Panc1 (cell line): ENCODE data around the gene FRMD5. TPM values are rescaled to one million over a fixed set of nuclear protein-coding genes. Genes with fewer than 3 reads are reported as not detected.

Experiments used
- ATAC-seq: fragments of 200-7000 bp; cut with Tn5 transposase; 2 replicates; pipeline ENCODE4 v1.9.1; 2020; ENCODE audit warnings: mild to moderate bottlenecking, moderate library complexity
- BruUV-seq: library from RNA; stranded (reverse); fragments of 400-500 nt; replicated peaks from 2 replicates; lab custom pipeline; 2021; lab: Mats Ljungman, UMichigan
- CTCF ChIA-PET: fragments of 300-600 bp; sonication (Branson Sonifier 250); formaldehyde crosslinking; loops from one replicate; lab custom pipeline; 2022; ENCODE audit warnings: antibody characterized with exemption; lab: Charles Lee
- POLR2A ChIA-PET: fragments of 300-600 bp; sonication (Branson Sonifier 250); formaldehyde crosslinking; loops from one replicate; lab custom pipeline; 2022; ENCODE audit warnings: antibody characterized with exemption; lab: Charles Lee
- DNase-seq: peaks from one replicate; pipeline ENCODE4 v3.0.0-alpha.2; 2010; ENCODE audit warnings: low read depth, low spot score
- H3K27ac ChIP-seq: 2 replicates; pipeline ENCODE4 v1.5.1; 2011; ENCODE audit warnings: mild to moderate bottlenecking, low read length, inconsistent platforms
- H3K27me3 ChIP-seq: fragments of 200-500 bp; sonication (Bioruptor generic); 2 replicates; pipeline ENCODE4 v1.6.0; 2014; ENCODE audit warnings: low read length, inconsistent platforms; ENCODE audit not compliant: control insufficient read depth, insufficient read depth
- H3K36me3 ChIP-seq: fragments of 200-500 bp; sonication (Bioruptor generic); 2 replicates; pipeline ENCODE4 v1.5.1; 2014; ENCODE audit warnings: inconsistent platforms, mild to moderate bottlenecking, low read length, moderate library complexity; ENCODE audit not compliant: control insufficient read depth, insufficient read depth
- H3K4me1 ChIP-seq: 2 replicates; pipeline ENCODE4 v1.5.1; 2011; ENCODE audit warnings: inconsistent platforms, mild to moderate bottlenecking, low read length, moderate library complexity; ENCODE audit not compliant: control insufficient read depth, insufficient read depth
- H3K4me3 ChIP-seq, 2 experiments: 2 replicates each; pipeline ENCODE4 v1.5.1; 2011 to 2012; ENCODE audit warnings: low read depth in 2 of 2, low read length in 2 of 2, mild to moderate bottlenecking in 2 of 2, inconsistent platforms in 1 of 2, moderate library complexity in 1 of 2
- H3K9me3 ChIP-seq: fragments of 200-500 bp; sonication (Bioruptor generic); 2 replicates; pipeline ENCODE4 v1.5.1; 2014; ENCODE audit warnings: low read depth, mild to moderate bottlenecking, inconsistent platforms, low read length, moderate library complexity; ENCODE audit not compliant: control insufficient read depth, insufficient read depth
- POLR2AphosphoS5 ChIP-seq: IDR thresholded peaks from 2 replicates; pipeline ENCODE4 v1.6.1; 2012; ENCODE audit warnings: mild to moderate bottlenecking, low read depth, low read length, moderate library complexity
- SIN3A ChIP-seq: IDR thresholded peaks from 2 replicates; pipeline ENCODE4 v1.6.1; 2012; ENCODE audit warnings: low read depth, mild to moderate bottlenecking, low read length, moderate library complexity, borderline replicate concordance; ENCODE audit not compliant: insufficient read depth
- TCF7L2 ChIP-seq: IDR thresholded peaks from 2 replicates; pipeline ENCODE4 v1.6.1; 2011; ENCODE audit warnings: mild to moderate bottlenecking, low read depth, low read length, inconsistent platforms
- in situ Hi-C: cut with HindIII; loops from 2 replicates; pipeline ENCODE4 v1.10.0; 2016; ENCODE audit warnings: low sequenced_read_pairs, low pct_unique_long_range_greater_than_20kb
- intact Hi-C: fragments of 100-400 bp; cut with micrococcal nuclease; formaldehyde crosslinking; loops from one replicate; pipeline ENCODE4 v1.10.0; 2022; ENCODE audit not compliant: unreplicated experiment
- total RNA-seq: library from RNA; stranded (reverse); gene quantifications from one replicate; pipeline ENCODE4 v1.2.1, GENCODE V29; 2021; ENCODE audit not compliant: unreplicated experiment
- TF ChIP-seq, protein P1 (sequence below): fragments of 450-650 bp; IDR thresholded peaks from 2 replicates; pipeline ENCODE4 v1.5.1; 2017; ENCODE audit warnings: mild to moderate bottlenecking
- TF ChIP-seq, protein P2 (sequence below), 2 experiments: IDR thresholded peaks; 2 replicates each; pipeline ENCODE4 v1.6.1; 2011 to 2012; ENCODE audit warnings: low read depth in 2 of 2, control low read depth in 1 of 2, low read length in 1 of 2, mild to moderate bottlenecking in 1 of 2, moderate library complexity in 1 of 2; ENCODE audit not compliant: insufficient read depth in 1 of 2

The FRMD5 gene
- total RNA-seq, 1 experiment from 2014 or later: 18.3 TPM

- intact Hi-C loops: no loop called here
- no peaks in the 10 kb centered on the region for H3K9me3 ChIP-seq
- DNase-seq: no peak
- no peak for ATAC-seq
- no peak overlapping the region for H3K27ac ChIP-seq
- no TSS peak for BruUV-seq
- CTCF ChIA-PET: no interaction called here
- POLR2A ChIA-PET: no interaction called here
- H3K4me3 ChIP-seq: no peak overlapping the region
- H3K36me3 ChIP-seq: no peaks in the 10 kb centered on the region
- no peaks in the 10 kb centered on the region for H3K4me1 ChIP-seq
- no peaks in the 10 kb centered on the region for H3K27me3 ChIP-seq
- TF ChIP-seq, protein P1, sequence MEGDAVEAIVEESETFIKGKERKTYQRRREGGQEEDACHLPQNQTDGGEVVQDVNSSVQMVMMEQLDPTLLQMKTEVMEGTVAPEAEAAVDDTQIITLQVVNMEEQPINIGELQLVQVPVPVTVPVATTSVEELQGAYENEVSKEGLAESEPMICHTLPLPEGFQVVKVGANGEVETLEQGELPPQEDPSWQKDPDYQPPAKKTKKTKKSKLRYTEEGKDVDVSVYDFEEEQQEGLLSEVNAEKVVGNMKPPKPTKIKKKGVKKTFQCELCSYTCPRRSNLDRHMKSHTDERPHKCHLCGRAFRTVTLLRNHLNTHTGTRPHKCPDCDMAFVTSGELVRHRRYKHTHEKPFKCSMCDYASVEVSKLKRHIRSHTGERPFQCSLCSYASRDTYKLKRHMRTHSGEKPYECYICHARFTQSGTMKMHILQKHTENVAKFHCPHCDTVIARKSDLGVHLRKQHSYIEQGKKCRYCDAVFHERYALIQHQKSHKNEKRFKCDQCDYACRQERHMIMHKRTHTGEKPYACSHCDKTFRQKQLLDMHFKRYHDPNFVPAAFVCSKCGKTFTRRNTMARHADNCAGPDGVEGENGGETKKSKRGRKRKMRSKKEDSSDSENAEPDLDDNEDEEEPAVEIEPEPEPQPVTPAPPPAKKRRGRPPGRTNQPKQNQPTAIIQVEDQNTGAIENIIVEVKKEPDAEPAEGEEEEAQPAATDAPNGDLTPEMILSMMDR: no peak
- TF ChIP-seq TCF7L2 (no peak), POLR2AphosphoS5 (no peak), SIN3A (no peak)
- TF ChIP-seq, protein P2, sequence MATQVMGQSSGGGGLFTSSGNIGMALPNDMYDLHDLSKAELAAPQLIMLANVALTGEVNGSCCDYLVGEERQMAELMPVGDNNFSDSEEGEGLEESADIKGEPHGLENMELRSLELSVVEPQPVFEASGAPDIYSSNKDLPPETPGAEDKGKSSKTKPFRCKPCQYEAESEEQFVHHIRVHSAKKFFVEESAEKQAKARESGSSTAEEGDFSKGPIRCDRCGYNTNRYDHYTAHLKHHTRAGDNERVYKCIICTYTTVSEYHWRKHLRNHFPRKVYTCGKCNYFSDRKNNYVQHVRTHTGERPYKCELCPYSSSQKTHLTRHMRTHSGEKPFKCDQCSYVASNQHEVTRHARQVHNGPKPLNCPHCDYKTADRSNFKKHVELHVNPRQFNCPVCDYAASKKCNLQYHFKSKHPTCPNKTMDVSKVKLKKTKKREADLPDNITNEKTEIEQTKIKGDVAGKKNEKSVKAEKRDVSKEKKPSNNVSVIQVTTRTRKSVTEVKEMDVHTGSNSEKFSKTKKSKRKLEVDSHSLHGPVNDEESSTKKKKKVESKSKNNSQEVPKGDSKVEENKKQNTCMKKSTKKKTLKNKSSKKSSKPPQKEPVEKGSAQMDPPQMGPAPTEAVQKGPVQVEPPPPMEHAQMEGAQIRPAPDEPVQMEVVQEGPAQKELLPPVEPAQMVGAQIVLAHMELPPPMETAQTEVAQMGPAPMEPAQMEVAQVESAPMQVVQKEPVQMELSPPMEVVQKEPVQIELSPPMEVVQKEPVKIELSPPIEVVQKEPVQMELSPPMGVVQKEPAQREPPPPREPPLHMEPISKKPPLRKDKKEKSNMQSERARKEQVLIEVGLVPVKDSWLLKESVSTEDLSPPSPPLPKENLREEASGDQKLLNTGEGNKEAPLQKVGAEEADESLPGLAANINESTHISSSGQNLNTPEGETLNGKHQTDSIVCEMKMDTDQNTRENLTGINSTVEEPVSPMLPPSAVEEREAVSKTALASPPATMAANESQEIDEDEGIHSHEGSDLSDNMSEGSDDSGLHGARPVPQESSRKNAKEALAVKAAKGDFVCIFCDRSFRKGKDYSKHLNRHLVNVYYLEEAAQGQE (IDR thresholded peaks at IDR 0.05; ENCODE audit: insufficient read depth in 1 of 2, low read depth in 2 of 2, low read length in 1 of 2): no peak
- in situ Hi-C loops: no loop called here
Observed at GRCh38 chr15:43922021-43922420, 273.1 kb downstream of the FRMD5 start.

DNA sequence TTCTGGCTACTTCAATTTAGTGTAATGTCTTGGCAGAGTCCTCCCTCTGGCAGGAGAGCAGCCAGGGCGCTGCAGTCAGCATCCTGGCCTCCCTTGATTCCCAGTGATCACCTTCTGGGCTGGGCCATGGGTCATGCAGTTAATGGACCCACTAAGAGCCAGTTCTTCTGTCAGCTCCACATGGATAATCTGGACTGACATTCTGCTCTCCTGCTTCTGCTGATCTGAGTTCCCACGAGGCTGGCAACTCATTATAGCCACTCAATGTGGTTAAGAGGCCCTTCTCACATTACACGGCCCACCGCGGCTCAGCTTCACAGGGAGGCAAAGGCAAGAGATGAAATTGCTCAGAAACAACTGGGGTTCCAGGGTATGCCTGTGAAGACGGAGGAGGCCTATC, 274.3 kb downstream of the FRMD5 start:
- CTCF ChIA-PET: no interaction called here
- in situ Hi-C loops (no loop called here), intact Hi-C loops (no loop called here)

More for the DNA sequence above, 274.3 kb downstream of the FRMD5 start:
- TF ChIP-seq, protein P2 (IDR thresholded peaks at IDR 0.05; ENCODE audit: insufficient read depth in 1 of 2, low read depth in 2 of 2, low read length in 1 of 2): no peak
- TF ChIP-seq TCF7L2 (no peak), SIN3A (no peak), POLR2AphosphoS5 (no peak)
- TF ChIP-seq, protein P1: no peak
- ATAC-seq: no peak
- Histone ChIP-seq H3K9me3 (no peaks in the 10 kb centered on the region), H3K36me3 (no peaks in the 10 kb centered on the region), H3K27ac (no peak overlapping the region), H3K4me1 (no peaks in the 10 kb centered on the region), H3K27me3 (no peaks in the 10 kb centered on the region), H3K4me3 (no peak overlapping the region)
- POLR2A ChIA-PET: no interaction called here
- BruUV-seq: no TSS peak
- DNase-seq: no peak
